Testis (tissue), 2 donors: ENCODE measurements around the gene MZB1.

Experiments
- POLR2A ChIP-seq: fragments of 450-650 bp; IDR thresholded peaks from one replicate; pipeline ENCODE4 v1.6.1; 2017; ENCODE audit warnings: antibody characterized with exemption, mild to moderate bottlenecking, moderate library complexity
- TF ChIP-seq, protein P1 (sequence below), 3 experiments: fragments of 450-650 bp in 2 of 3; fragments of 200-600 bp in 1 of 3; sonication (generic) in 1 of 3; IDR thresholded peaks; one replicate each; pipeline ENCODE4 v1.5.1; 2016 to 2019; ENCODE audit warnings: antibody characterized with exemption in 3 of 3, mild to moderate bottlenecking in 2 of 3, moderate library complexity in 1 of 3

DNA sequence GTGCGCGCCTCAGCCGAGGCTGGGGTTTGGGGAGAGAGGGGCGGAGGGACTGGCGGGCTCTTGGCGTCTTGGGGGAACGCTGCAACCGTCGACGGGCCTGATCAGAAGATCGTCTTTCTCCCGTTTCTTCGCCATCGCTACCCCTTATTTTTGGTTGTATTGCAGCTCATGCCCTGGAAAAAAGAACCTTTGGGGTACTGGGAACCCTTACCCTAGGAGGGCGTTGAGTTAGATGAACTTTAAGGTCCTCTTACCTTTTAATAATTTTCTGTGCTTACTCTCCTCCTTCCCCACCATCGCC is 47.3 kb downstream of the MZB1 start:
- TF ChIP-seq, protein P1, sequence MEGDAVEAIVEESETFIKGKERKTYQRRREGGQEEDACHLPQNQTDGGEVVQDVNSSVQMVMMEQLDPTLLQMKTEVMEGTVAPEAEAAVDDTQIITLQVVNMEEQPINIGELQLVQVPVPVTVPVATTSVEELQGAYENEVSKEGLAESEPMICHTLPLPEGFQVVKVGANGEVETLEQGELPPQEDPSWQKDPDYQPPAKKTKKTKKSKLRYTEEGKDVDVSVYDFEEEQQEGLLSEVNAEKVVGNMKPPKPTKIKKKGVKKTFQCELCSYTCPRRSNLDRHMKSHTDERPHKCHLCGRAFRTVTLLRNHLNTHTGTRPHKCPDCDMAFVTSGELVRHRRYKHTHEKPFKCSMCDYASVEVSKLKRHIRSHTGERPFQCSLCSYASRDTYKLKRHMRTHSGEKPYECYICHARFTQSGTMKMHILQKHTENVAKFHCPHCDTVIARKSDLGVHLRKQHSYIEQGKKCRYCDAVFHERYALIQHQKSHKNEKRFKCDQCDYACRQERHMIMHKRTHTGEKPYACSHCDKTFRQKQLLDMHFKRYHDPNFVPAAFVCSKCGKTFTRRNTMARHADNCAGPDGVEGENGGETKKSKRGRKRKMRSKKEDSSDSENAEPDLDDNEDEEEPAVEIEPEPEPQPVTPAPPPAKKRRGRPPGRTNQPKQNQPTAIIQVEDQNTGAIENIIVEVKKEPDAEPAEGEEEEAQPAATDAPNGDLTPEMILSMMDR (IDR thresholded peaks at IDR 0.05): no peak
- no peak for TF ChIP-seq POLR2A
